HepG2 (cell line): ENCODE results near the gene EYA4. TPM values are rescaled to one million over a fixed set of nuclear protein-coding genes. Genes with fewer than 3 reads are reported as not detected.

Source experiments
- ATAC-seq: fragments of 200-7000 bp; cut with Tn5 transposase; 3 replicates; pipeline ENCODE4 v1.9.1; 2020; ENCODE audit warnings: mild to moderate bottlenecking, moderate library complexity
- BruUV-seq: library from RNA; stranded (reverse); fragments of 400-500 nt; replicated peaks from 2 replicates; lab custom pipeline; 2021; lab: Mats Ljungman, UMichigan
- CTCF ChIA-PET: fragments of 300-600 bp; formaldehyde crosslinking; extraction: SDS; loops from one replicate; lab custom pipeline; 2021; ENCODE audit warnings: low total read pairs, inconsistent platforms, low intra/inter-chr PET ratio; lab: Yijun Ruan, JAX
- POLR2A ChIA-PET: fragments of 350-600 bp; sonication (Branson Sonifier 250); formaldehyde crosslinking; loops from one replicate; lab custom pipeline; 2020; ENCODE audit warnings: antibody characterized with exemption, inconsistent platforms; lab: Yijun Ruan, JAX
- DNase-seq: peaks from one replicate; pipeline ENCODE4 v3.0.0-alpha.2; 2015; ENCODE audit warnings: low spot score
- FAIRE-seq: peaks from 3 replicates; lab custom pipeline; 2011; peaks lifted over from hg19 to GRCh38; lab: Jason Lieb, UNC
- H2AFZ ChIP-seq: one replicate; pipeline ENCODE4 v1.6.1; 2011; ENCODE audit warnings: low read length, inconsistent platforms
- H3K27ac ChIP-seq: fragments of 300-600 bp; 3 replicates; pipeline ENCODE4 v1.8.0; 2011; ENCODE audit warnings: mixed run types, mild to moderate bottlenecking, mixed read lengths, low read length, inconsistent platforms; ENCODE audit not compliant: insufficient read depth; ENCODE audit errors: extremely low read length
- H3K27me3 ChIP-seq, 2 experiments: fragments of 200-600 bp in 1 of 2; 2 replicates in 1 of 2; 3 replicates in 1 of 2; pipeline versions ENCODE4 v1.6.0 to v1.8.0; 2011; ENCODE audit warnings: low read length in 2 of 2, mild to moderate bottlenecking in 2 of 2, moderate library complexity in 2 of 2, inconsistent platforms in 1 of 2; ENCODE audit not compliant: insufficient read depth in 2 of 2, control insufficient read depth in 1 of 2
- H3K36me3 ChIP-seq, 2 experiments: fragments of 200-600 bp in 1 of 2; replicated peaks in 1 of 2; 2 replicates in 1 of 2; 3 replicates in 1 of 2; pipeline versions ENCODE4 v1.5.1 to v1.8.0; 2011; ENCODE audit warnings: low read length in 2 of 2, inconsistent platforms in 1 of 2; ENCODE audit not compliant: insufficient read depth in 2 of 2, control insufficient read depth in 1 of 2
- H3K4me1 ChIP-seq: 2 replicates; pipeline ENCODE4 v1.5.1; 2012; ENCODE audit warnings: low read length, inconsistent platforms; ENCODE audit not compliant: insufficient read depth
- H3K4me2 ChIP-seq: 2 replicates; pipeline ENCODE4 v1.6.0; 2011; ENCODE audit warnings: low read depth, low read length, inconsistent platforms
- H3K4me3 ChIP-seq, 3 experiments: fragments of 200-600 bp in 1 of 3; sonication (generic), shearing (Covaris generic) in 1 of 3; replicated peaks in 1 of 3; 2 replicates each; pipeline ENCODE4 v1.5.1; 2011 to 2016; ENCODE audit warnings: low read length in 3 of 3, inconsistent platforms in 2 of 3, low read depth in 2 of 3, mild to moderate bottlenecking in 2 of 3, control low read depth in 1 of 3, mixed read lengths in 1 of 3; ENCODE audit not compliant: insufficient read depth in 1 of 3
- H3K79me2 ChIP-seq: one replicate; pipeline ENCODE4 v1.6.1; 2011; ENCODE audit warnings: low read length, inconsistent platforms; ENCODE audit not compliant: insufficient read depth
- H3K9ac ChIP-seq: 2 replicates; pipeline ENCODE4 v1.6.0; 2011; ENCODE audit warnings: mild to moderate bottlenecking, low read depth, low read length, inconsistent platforms; ENCODE audit not compliant: insufficient read depth
- H3K9me3 ChIP-seq: 2 replicates; pipeline ENCODE4 v1.5.1; 2012; ENCODE audit warnings: mild to moderate bottlenecking, low read length
- H4K20me1 ChIP-seq: 2 replicates; pipeline ENCODE4 v1.6.0; 2011; ENCODE audit warnings: inconsistent platforms, mild to moderate bottlenecking, low read length, moderate library complexity; ENCODE audit not compliant: insufficient read depth
- ARNTL ChIP-seq: sonication (generic); formaldehyde crosslinking; IDR thresholded peaks from 2 replicates; pipeline ENCODE4 v1.4.0; 2020; ENCODE audit warnings: mild to moderate bottlenecking, missing genetic modification reagents
- CREB3 ChIP-seq: sonication (generic); formaldehyde crosslinking; IDR thresholded peaks from 2 replicates; pipeline ENCODE4 v1.5.0; 2020; ENCODE audit warnings: missing genetic modification reagents
- FIP1L1 ChIP-seq: fragments of 200-400 bp; formaldehyde crosslinking; IDR thresholded peaks from 2 replicates; pipeline ENCODE4 v1.6.1; 2018; ENCODE audit warnings: low read depth, mild to moderate bottlenecking, low read length, moderate library complexity, borderline replicate concordance; ENCODE audit not compliant: insufficient read depth
- HIVEP1 ChIP-seq: sonication (generic); formaldehyde crosslinking; IDR thresholded peaks from 2 replicates; pipeline ENCODE4 v1.4.0; 2020; ENCODE audit warnings: mild to moderate bottlenecking, missing genetic modification reagents
- HOXA7 ChIP-seq: sonication (generic); formaldehyde crosslinking; IDR thresholded peaks from 2 replicates; pipeline ENCODE4 v1.8.1; 2022; ENCODE audit warnings: mild to moderate bottlenecking, missing genetic modification reagents, moderate library complexity
- MTERF4 ChIP-seq: sonication (generic); formaldehyde crosslinking; IDR thresholded peaks from 2 replicates; pipeline ENCODE4 v1.8.0; 2023; ENCODE audit warnings: mild to moderate bottlenecking, missing genetic modification reagents
- NFYB ChIP-seq: sonication (generic); formaldehyde crosslinking; IDR thresholded peaks from 2 replicates; pipeline ENCODE4 v1.4.0; 2020; ENCODE audit warnings: missing genetic modification reagents
- TCF7 ChIP-seq: sonication (generic); IDR thresholded peaks from 2 replicates; pipeline ENCODE4 v1.6.1; 2016; ENCODE audit warnings: antibody characterized with exemption, low read depth
- ZFYVE20 ChIP-seq: sonication (generic); formaldehyde crosslinking; IDR thresholded peaks from 2 replicates; pipeline ENCODE4 v1.8.0; 2023; ENCODE audit warnings: low read depth, mild to moderate bottlenecking, moderate library complexity, missing genetic modification reagents, borderline replicate concordance
- ZNF296 ChIP-seq: sonication (generic); formaldehyde crosslinking; conservative IDR thresholded peaks from 2 replicates; pipeline ENCODE4 v1.5.0; 2020; ENCODE audit warnings: mild to moderate bottlenecking, missing genetic modification reagents
- ZSCAN31 ChIP-seq: sonication (generic); formaldehyde crosslinking; IDR thresholded peaks from 2 replicates; pipeline ENCODE4 v1.5.0; 2020; ENCODE audit warnings: low read depth, mild to moderate bottlenecking, missing genetic modification reagents
- WGBS: methylation state at CpG from one replicate; pipeline ENCODE4 v1.1.6; 2017; ENCODE audit warnings: low lambda C conversion rate; 5-methylcytosine and 5-hydroxymethylcytosine counted together
- in situ Hi-C: cut with HindIII; loops from 2 replicates; pipeline ENCODE4 v1.10.0; 2017; ENCODE audit warnings: low pct_unique_long_range_greater_than_20kb; ENCODE audit not compliant: extremely low pct_ligation_motif_present
- intact Hi-C: fragments of 100-400 bp; cut with micrococcal nuclease; formaldehyde crosslinking; loops from one replicate; pipeline ENCODE4 v1.10.0; 2022; ENCODE audit not compliant: unreplicated experiment
- polyA plus RNA-seq, 8 experiments: library from polyadenylated mRNA; depleted of rRNA in 3 of 8; stranded (reverse) in 7 of 8; unstranded in 1 of 8; fragments of >200 nt; fragmentation: Illumina TruSeq in 4 of 8; extraction: Trizol in 4 of 8; gene quantifications; 2 replicates each; pipeline versions ENCODE4 v1.2.1 to v1.2.3, GENCODE V29; 2011 to 2016; ENCODE audit warnings: low read depth in 4 of 8, missing spikeins in 1 of 8, mixed read lengths in 1 of 8; ENCODE audit not compliant: insufficient read depth in 1 of 8
- total RNA-seq, 5 experiments: library from RNA; depleted of rRNA; stranded (reverse); fragments of >200 nt; fragmentation: Illumina TruSeq; extraction: Trizol; gene quantifications; 2 replicates each; pipeline ENCODE4 v1.2.3, GENCODE V29; 2016; ENCODE audit warnings: low read depth in 1 of 5
- TF ChIP-seq, protein P1 (sequence below): IDR thresholded peaks from 2 replicates; pipeline ENCODE4 v1.6.1; 2012; ENCODE audit warnings: inconsistent platforms
- TF ChIP-seq, protein P2 (sequence below): sonication (generic); formaldehyde crosslinking; IDR thresholded peaks from 2 replicates; pipeline ENCODE4 v1.5.0; 2020; ENCODE audit warnings: mild to moderate bottlenecking, missing genetic modification reagents, borderline replicate concordance

EYA4 gene
- total and polyA plus RNA-seq, 2 of the 13 experiments (the other 11 are each of a cell fraction or from before 2014, with no cell fraction given) = not detected

DNA sequence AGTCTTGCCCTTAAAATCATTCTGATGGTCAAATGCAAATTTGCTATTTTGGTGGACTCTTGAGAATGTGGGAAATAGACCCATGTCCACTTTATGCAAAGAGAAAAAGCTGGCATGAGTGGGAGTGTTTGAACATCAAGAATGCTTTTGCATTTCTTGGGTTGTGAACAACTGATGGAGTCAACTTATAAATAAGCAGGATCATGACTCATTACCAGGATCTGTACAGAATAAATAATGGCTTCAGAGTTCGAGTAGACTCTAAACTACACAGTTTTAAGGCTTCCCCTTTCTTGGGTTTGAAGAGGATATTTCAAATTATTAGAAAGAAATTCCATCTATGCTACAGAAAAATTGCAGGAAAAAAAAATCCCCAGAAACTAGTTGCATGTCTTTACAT, 195.5 kb downstream of the EYA4 start:
- Histone ChIP-seq H3K4me1 (no peaks in the 10 kb centered on the region), H3K4me2 (no peak overlapping the region), H2AFZ (no peak overlapping the region), H3K4me3 (no peak overlapping the region), H3K36me3 (no peaks in the 10 kb centered on the region), H3K9ac (no peak overlapping the region), H3K79me2 (no peaks in the 10 kb centered on the region), H3K27me3 (no peaks in the 10 kb centered on the region), H3K27ac (no peak overlapping the region), H4K20me1 (no peaks in the 10 kb centered on the region), H3K9me3 (no peaks in the 10 kb centered on the region)
- POLR2A ChIA-PET = no interaction called here
- DNase-seq (no peak), ATAC-seq (no peak), FAIRE-seq (no peak)
- 0% methylated on average over 1 of the region's 1 CpG for WGBS
- TF ChIP-seq, protein P1, sequence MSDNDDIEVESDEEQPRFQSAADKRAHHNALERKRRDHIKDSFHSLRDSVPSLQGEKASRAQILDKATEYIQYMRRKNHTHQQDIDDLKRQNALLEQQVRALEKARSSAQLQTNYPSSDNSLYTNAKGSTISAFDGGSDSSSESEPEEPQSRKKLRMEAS = no peak
- TF ChIP-seq FIP1L1 (no peak), HIVEP1 (no peak), HOXA7 (no peak), ZFYVE20 (no peak), TCF7 (no peak), ARNTL (CRISPR knock-in tag) (no peak)
- BruUV-seq = no TSS peak
- in situ Hi-C loops (no loop called here), intact Hi-C loops (no loop called here)
- CTCF ChIA-PET = no interaction called here

GRCh38 chr6:133441491-133441890, 200.3 kb downstream of the EYA4 start:
- Histone ChIP-seq H3K4me1 (no peaks in the 10 kb centered on the region), H3K9me3 (no peaks in the 10 kb centered on the region), H3K27me3 (peaks cover 0 to 2% of the 10 kb centered on the region in 2 experiments; a peak in 1 of 5 replicates), H2AFZ (no peak overlapping the region), H3K36me3 (no peaks in the 10 kb centered on the region), H3K79me2 (no peaks in the 10 kb centered on the region), H3K4me2 (no peak overlapping the region), H4K20me1 (no peaks in the 10 kb centered on the region), H3K9ac (no peak overlapping the region), H3K4me3 (no peak overlapping the region), H3K27ac (no peak overlapping the region)
- ATAC-seq = no peak
- BruUV-seq = no TSS peak
- ChIA-PET POLR2A (no interaction called here), CTCF (no interaction called here)
- WGBS = 3% methylated on average over 2 of the region's 2 CpGs
- in situ Hi-C loops (no loop called here), intact Hi-C loops (no loop called here)
- DNase-seq = no peak
- no peak for FAIRE-seq
- TF ChIP-seq CREB3 (CRISPR knock-in tag) = no peak
- TF ChIP-seq, protein P2, sequence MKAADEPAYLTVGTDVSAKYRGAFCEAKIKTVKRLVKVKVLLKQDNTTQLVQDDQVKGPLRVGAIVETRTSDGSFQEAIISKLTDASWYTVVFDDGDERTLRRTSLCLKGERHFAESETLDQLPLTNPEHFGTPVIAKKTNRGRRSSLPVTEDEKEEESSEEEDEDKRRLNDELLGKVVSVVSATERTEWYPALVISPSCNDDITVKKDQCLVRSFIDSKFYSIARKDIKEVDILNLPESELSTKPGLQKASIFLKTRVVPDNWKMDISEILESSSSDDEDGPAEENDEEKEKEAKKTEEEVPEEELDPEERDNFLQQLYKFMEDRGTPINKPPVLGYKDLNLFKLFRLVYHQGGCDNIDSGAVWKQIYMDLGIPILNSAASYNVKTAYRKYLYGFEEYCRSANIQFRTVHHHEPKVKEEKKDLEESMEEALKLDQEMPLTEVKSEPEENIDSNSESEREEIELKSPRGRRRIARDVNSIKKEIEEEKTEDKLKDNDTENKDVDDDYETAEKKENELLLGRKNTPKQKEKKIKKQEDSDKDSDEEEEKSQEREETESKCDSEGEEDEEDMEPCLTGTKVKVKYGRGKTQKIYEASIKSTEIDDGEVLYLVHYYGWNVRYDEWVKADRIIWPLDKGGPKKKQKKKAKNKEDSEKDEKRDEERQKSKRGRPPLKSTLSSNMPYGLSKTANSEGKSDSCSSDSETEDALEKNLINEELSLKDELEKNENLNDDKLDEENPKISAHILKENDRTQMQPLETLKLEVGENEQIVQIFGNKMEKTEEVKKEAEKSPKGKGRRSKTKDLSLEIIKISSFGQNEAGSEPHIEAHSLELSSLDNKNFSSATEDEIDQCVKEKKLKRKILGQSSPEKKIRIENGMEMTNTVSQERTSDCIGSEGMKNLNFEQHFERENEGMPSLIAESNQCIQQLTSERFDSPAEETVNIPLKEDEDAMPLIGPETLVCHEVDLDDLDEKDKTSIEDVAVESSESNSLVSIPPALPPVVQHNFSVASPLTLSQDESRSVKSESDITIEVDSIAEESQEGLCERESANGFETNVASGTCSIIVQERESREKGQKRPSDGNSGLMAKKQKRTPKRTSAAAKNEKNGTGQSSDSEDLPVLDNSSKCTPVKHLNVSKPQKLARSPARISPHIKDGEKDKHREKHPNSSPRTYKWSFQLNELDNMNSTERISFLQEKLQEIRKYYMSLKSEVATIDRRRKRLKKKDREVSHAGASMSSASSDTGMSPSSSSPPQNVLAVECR (CRISPR knock-in tag) = no peak
- TF ChIP-seq ZSCAN31 = no peak
- TF ChIP-seq NFYB (CRISPR knock-in tag) = no peak
- no peak for TF ChIP-seq MTERF4 (CRISPR knock-in tag)
- no peak for TF ChIP-seq ZNF296 (CRISPR knock-in tag)
